GM23338 (cell line): ENCODE measurements around the gene C6orf52. TPM values are rescaled to one million over a fixed set of nuclear protein-coding genes. Genes with fewer than 3 reads are reported as not detected.

Experiments used
- ATAC-seq: fragments of 200-7000 bp; cut with Tn5 transposase; 3 replicates; pipeline ENCODE4 v1.9.1; 2020
- DNase-seq: peaks from one replicate; pipeline ENCODE4 v3.0.0-alpha.2; 2015; ENCODE audit warnings: low spot score
- H2AFZ ChIP-seq: fragments of 200-600 bp; sonication (generic); 2 replicates; pipeline ENCODE4 v1.8.0; 2016; ENCODE audit warnings: antibody characterized with exemption, mild to moderate bottlenecking, moderate library complexity
- H3F3A ChIP-seq: fragments of 200-600 bp; sonication (generic); replicated peaks from 2 replicates; pipeline ENCODE4 v1.8.0; 2017; ENCODE audit warnings: antibody characterized with exemption, mixed run types, low read depth
- H3K27ac ChIP-seq: fragments of 200-600 bp; sonication (generic); 2 replicates; pipeline ENCODE4 v1.6.1; 2016; ENCODE audit warnings: low read depth
- H3K27me3 ChIP-seq: fragments of 200-600 bp; sonication (generic); 2 replicates; pipeline ENCODE4 v1.8.0; 2016; ENCODE audit warnings: mild to moderate bottlenecking, mixed run types, moderate library complexity; ENCODE audit not compliant: insufficient read depth
- H3K36me3 ChIP-seq: fragments of 200-600 bp; sonication (generic); 2 replicates; pipeline ENCODE4 v1.8.0; 2016; ENCODE audit warnings: mild to moderate bottlenecking; ENCODE audit not compliant: insufficient read depth
- H3K4me1 ChIP-seq: fragments of 200-600 bp; sonication (generic); 2 replicates; pipeline ENCODE4 v1.8.0; 2016; ENCODE audit warnings: mild to moderate bottlenecking, moderate library complexity; ENCODE audit not compliant: insufficient read depth
- H3K4me2 ChIP-seq: fragments of 200-600 bp; sonication (generic); 2 replicates; pipeline ENCODE4 v1.7.1; 2017; ENCODE audit warnings: mixed run types
- H3K4me3 ChIP-seq: fragments of 200-600 bp; sonication (generic); 2 replicates; pipeline ENCODE4 v1.6.1; 2016; ENCODE audit warnings: mixed run types
- H3K79me2 ChIP-seq: fragments of 200-600 bp; sonication (generic); replicated peaks from 2 replicates; pipeline ENCODE4 v1.8.0; 2017; ENCODE audit warnings: mild to moderate bottlenecking; ENCODE audit not compliant: insufficient read depth
- H3K9me2 ChIP-seq: fragments of 200-600 bp; sonication (generic); 2 replicates; pipeline ENCODE4 v1.8.0; 2017; ENCODE audit not compliant: insufficient read depth
- H4K20me1 ChIP-seq: fragments of 200-600 bp; sonication (generic); replicated peaks from 2 replicates; pipeline ENCODE4 v1.8.0; 2017; ENCODE audit warnings: mild to moderate bottlenecking; ENCODE audit not compliant: insufficient read depth
- H3K27ac Mint-ChIP-seq: 2 replicates; pipeline ENCODE4 v1.8.0; 2020; ENCODE audit warnings: inconsistent platforms, mild to moderate bottlenecking, moderate library complexity, mixed read lengths
- H3K27me3 Mint-ChIP-seq: 3 replicates; pipeline ENCODE4 v1.8.0; 2022; ENCODE audit warnings: low read depth, mild to moderate bottlenecking, moderate library complexity, mixed read lengths, inconsistent platforms; ENCODE audit not compliant: insufficient read depth, poor library complexity
- H3K36me3 Mint-ChIP-seq: 3 replicates; pipeline ENCODE4 v1.8.0; 2021; ENCODE audit warnings: low read depth, mild to moderate bottlenecking, inconsistent platforms, moderate library complexity, mixed read lengths
- H3K4me1 Mint-ChIP-seq: 3 replicates; pipeline ENCODE4 v1.8.0; 2020; ENCODE audit warnings: mild to moderate bottlenecking, inconsistent platforms, mixed read lengths
- H3K4me3 Mint-ChIP-seq: 3 replicates; pipeline ENCODE4 v1.8.0; 2021; ENCODE audit warnings: moderate library complexity, mild to moderate bottlenecking, inconsistent platforms, mixed read lengths
- H3K9me3 Mint-ChIP-seq: 3 replicates; pipeline ENCODE4 v1.8.0; 2020; ENCODE audit warnings: moderate library complexity, mild to moderate bottlenecking, inconsistent platforms, mixed read lengths
- CREB1 ChIP-seq: fragments of 250-450 bp; sonication (Bioruptor Pico); IDR thresholded peaks from 2 replicates; pipeline ENCODE4 v1.5.0; 2020; ENCODE audit warnings: low read depth, mild to moderate bottlenecking, moderate library complexity
- EZH2 ChIP-seq: fragments of 200-600 bp; sonication (generic); IDR thresholded peaks from one replicate; pipeline ENCODE4 v1.8.0; 2017; ENCODE audit warnings: antibody characterized with exemption, mild to moderate bottlenecking, low read depth; ENCODE audit not compliant: unreplicated experiment
- JUNB ChIP-seq: IDR thresholded peaks from one replicate; pipeline ENCODE4 v1.6.1; 2016; ENCODE audit warnings: antibody characterized with exemption; ENCODE audit not compliant: unreplicated experiment
- NANOG ChIP-seq: IDR thresholded peaks from 2 replicates; pipeline ENCODE4 v1.6.1; 2016; ENCODE audit warnings: antibody characterized with exemption, borderline replicate concordance
- POLR2AphosphoS5 ChIP-seq: IDR thresholded peaks from 2 replicates; pipeline ENCODE4 v1.6.1; 2016; ENCODE audit warnings: antibody characterized with exemption, low read depth
- STAT1 ChIP-seq: IDR thresholded peaks from one replicate; pipeline ENCODE4 v1.6.1; 2016; ENCODE audit warnings: antibody characterized with exemption; ENCODE audit not compliant: unreplicated experiment
- ZNF114 ChIP-seq: fragments of 250-450 bp; sonication (Bioruptor Pico); IDR thresholded peaks from 2 replicates; pipeline ENCODE4 v1.5.0; 2020; ENCODE audit warnings: mild to moderate bottlenecking, moderate library complexity
- ZNF331 ChIP-seq: fragments of 250-450 bp; sonication (Bioruptor Pico); IDR thresholded peaks from 2 replicates; pipeline ENCODE4 v1.5.0; 2020; ENCODE audit warnings: low read depth, mild to moderate bottlenecking, moderate library complexity
- polyA plus RNA-seq: library from polyadenylated mRNA; unstranded; fragments of >200 nt; fragmentation: Nextera tagmentation; extraction: Ambion mirVana; gene quantifications from 2 replicates; pipeline ENCODE4 v1.2.1, GENCODE V29; 2016
- total RNA-seq: library from RNA; depleted of rRNA; stranded (reverse); fragments of >200 nt; shearing (Covaris generic); gene quantifications from 2 replicates; pipeline ENCODE4 v1.2.3, GENCODE V29; 2014
- TF ChIP-seq, protein P1 (sequence below): IDR thresholded peaks from one replicate; pipeline ENCODE4 v1.6.1; 2018; ENCODE audit warnings: antibody characterized with exemption; ENCODE audit not compliant: unreplicated experiment
- TF ChIP-seq, protein P2 (sequence below): fragments of 250-450 bp; sonication (Bioruptor Pico); IDR thresholded peaks from 2 replicates; pipeline ENCODE4 v1.5.0; 2020; ENCODE audit warnings: mild to moderate bottlenecking, moderate library complexity

Gene C6orf52
- total and polyA plus RNA-seq, 2 experiments from 2014 or later = 4.4 TPM; not detected in 1

- TF ChIP-seq, protein P1, sequence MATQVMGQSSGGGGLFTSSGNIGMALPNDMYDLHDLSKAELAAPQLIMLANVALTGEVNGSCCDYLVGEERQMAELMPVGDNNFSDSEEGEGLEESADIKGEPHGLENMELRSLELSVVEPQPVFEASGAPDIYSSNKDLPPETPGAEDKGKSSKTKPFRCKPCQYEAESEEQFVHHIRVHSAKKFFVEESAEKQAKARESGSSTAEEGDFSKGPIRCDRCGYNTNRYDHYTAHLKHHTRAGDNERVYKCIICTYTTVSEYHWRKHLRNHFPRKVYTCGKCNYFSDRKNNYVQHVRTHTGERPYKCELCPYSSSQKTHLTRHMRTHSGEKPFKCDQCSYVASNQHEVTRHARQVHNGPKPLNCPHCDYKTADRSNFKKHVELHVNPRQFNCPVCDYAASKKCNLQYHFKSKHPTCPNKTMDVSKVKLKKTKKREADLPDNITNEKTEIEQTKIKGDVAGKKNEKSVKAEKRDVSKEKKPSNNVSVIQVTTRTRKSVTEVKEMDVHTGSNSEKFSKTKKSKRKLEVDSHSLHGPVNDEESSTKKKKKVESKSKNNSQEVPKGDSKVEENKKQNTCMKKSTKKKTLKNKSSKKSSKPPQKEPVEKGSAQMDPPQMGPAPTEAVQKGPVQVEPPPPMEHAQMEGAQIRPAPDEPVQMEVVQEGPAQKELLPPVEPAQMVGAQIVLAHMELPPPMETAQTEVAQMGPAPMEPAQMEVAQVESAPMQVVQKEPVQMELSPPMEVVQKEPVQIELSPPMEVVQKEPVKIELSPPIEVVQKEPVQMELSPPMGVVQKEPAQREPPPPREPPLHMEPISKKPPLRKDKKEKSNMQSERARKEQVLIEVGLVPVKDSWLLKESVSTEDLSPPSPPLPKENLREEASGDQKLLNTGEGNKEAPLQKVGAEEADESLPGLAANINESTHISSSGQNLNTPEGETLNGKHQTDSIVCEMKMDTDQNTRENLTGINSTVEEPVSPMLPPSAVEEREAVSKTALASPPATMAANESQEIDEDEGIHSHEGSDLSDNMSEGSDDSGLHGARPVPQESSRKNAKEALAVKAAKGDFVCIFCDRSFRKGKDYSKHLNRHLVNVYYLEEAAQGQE = no peak
- TF ChIP-seq NANOG = no peak
- no peak for TF ChIP-seq STAT1
- no peak for TF ChIP-seq ZNF114
- no peak for TF ChIP-seq JUNB
- no peak for TF ChIP-seq ZNF331 (CRISPR knock-in tag)
These were observed 25.0 kb upstream of the C6orf52 start (continued) for GRCh38 chr6:10719296-10719963.

- Mint-ChIP-seq H3K27me3 (peaks cover 2% of the 10 kb centered on the region), H3K4me3 (no peak overlapping the region), H3K27ac (no peak overlapping the region; the same call in 1 of the 2 replicates), H3K36me3 (peaks cover 31% of the 10 kb centered on the region; the same call in 2 of the 3 replicates), H3K4me1 (no peaks in the 10 kb centered on the region), H3K9me3 (peaks cover 14% of the 10 kb centered on the region)
- 0 out of 2 replicates have a peak, but pooled peaks cover 7% of the 10 kb centered on the region for H3F3A ChIP-seq
- no peaks in the 10 kb centered on the region for H3K9me2 ChIP-seq
- peaks cover 15% of the 10 kb centered on the region for H3K36me3 ChIP-seq
- H3K4me3 ChIP-seq = no peak overlapping the region
- ATAC-seq (no peak), DNase-seq (no peak)
- H4K20me1 ChIP-seq = no peaks in the 10 kb centered on the region
- no peaks in the 10 kb centered on the region for H3K4me1 ChIP-seq
- peak overlapping the region; percentile 56; the same call in 1 of the 2 replicates for H3K27ac ChIP-seq
- no peak overlapping the region for H2AFZ ChIP-seq
- no peak for TF ChIP-seq POLR2AphosphoS5
- no peak overlapping the region for H3K4me2 ChIP-seq
- no peaks in the 10 kb centered on the region for H3K79me2 ChIP-seq
- H3K27me3 ChIP-seq = no peaks in the 10 kb centered on the region
These were observed 19.5 kb upstream of the C6orf52 start for GRCh38 chr6:10713962-10714361.

- peaks cover 78% of the 10 kb centered on the region for H3K79me2 ChIP-seq
- Mint-ChIP-seq H3K4me3 (peak overlapping the region; percentile 90), H3K27ac (no peak overlapping the region), H3K27me3 (peaks cover 14% of the 10 kb centered on the region), H3K36me3 (peaks cover 54% of the 10 kb centered on the region), H3K9me3 (peaks cover 12% of the 10 kb centered on the region), H3K4me1 (peaks cover 12% of the 10 kb centered on the region)
- no peaks in the 10 kb centered on the region for H3K9me2 ChIP-seq
- no peaks in the 10 kb centered on the region for H3K27me3 ChIP-seq
- peak overlapping the region; percentile 91 for H3K4me2 ChIP-seq
- peaks cover 26% of the 10 kb centered on the region for H4K20me1 ChIP-seq
- H3F3A ChIP-seq = peaks cover 12% of the 10 kb centered on the region
- DNase-seq (no peak), ATAC-seq (no peak)
- peaks cover 38% of the 10 kb centered on the region for H3K36me3 ChIP-seq
- H2AFZ ChIP-seq = no peak overlapping the region
- peaks cover 17% of the 10 kb centered on the region for H3K4me1 ChIP-seq
- H3K4me3 ChIP-seq = peak overlapping the region; percentile 76
- H3K27ac ChIP-seq = peak overlapping the region; percentile 57
- TF ChIP-seq CREB1 (CRISPR knock-in tag) (no peak), STAT1 (no peak), NANOG (no peak), EZH2 (no peak), POLR2AphosphoS5 (no peak), ZNF114 (no peak), ZNF331 (CRISPR knock-in tag) (no peak)
- TF ChIP-seq, protein P2, sequence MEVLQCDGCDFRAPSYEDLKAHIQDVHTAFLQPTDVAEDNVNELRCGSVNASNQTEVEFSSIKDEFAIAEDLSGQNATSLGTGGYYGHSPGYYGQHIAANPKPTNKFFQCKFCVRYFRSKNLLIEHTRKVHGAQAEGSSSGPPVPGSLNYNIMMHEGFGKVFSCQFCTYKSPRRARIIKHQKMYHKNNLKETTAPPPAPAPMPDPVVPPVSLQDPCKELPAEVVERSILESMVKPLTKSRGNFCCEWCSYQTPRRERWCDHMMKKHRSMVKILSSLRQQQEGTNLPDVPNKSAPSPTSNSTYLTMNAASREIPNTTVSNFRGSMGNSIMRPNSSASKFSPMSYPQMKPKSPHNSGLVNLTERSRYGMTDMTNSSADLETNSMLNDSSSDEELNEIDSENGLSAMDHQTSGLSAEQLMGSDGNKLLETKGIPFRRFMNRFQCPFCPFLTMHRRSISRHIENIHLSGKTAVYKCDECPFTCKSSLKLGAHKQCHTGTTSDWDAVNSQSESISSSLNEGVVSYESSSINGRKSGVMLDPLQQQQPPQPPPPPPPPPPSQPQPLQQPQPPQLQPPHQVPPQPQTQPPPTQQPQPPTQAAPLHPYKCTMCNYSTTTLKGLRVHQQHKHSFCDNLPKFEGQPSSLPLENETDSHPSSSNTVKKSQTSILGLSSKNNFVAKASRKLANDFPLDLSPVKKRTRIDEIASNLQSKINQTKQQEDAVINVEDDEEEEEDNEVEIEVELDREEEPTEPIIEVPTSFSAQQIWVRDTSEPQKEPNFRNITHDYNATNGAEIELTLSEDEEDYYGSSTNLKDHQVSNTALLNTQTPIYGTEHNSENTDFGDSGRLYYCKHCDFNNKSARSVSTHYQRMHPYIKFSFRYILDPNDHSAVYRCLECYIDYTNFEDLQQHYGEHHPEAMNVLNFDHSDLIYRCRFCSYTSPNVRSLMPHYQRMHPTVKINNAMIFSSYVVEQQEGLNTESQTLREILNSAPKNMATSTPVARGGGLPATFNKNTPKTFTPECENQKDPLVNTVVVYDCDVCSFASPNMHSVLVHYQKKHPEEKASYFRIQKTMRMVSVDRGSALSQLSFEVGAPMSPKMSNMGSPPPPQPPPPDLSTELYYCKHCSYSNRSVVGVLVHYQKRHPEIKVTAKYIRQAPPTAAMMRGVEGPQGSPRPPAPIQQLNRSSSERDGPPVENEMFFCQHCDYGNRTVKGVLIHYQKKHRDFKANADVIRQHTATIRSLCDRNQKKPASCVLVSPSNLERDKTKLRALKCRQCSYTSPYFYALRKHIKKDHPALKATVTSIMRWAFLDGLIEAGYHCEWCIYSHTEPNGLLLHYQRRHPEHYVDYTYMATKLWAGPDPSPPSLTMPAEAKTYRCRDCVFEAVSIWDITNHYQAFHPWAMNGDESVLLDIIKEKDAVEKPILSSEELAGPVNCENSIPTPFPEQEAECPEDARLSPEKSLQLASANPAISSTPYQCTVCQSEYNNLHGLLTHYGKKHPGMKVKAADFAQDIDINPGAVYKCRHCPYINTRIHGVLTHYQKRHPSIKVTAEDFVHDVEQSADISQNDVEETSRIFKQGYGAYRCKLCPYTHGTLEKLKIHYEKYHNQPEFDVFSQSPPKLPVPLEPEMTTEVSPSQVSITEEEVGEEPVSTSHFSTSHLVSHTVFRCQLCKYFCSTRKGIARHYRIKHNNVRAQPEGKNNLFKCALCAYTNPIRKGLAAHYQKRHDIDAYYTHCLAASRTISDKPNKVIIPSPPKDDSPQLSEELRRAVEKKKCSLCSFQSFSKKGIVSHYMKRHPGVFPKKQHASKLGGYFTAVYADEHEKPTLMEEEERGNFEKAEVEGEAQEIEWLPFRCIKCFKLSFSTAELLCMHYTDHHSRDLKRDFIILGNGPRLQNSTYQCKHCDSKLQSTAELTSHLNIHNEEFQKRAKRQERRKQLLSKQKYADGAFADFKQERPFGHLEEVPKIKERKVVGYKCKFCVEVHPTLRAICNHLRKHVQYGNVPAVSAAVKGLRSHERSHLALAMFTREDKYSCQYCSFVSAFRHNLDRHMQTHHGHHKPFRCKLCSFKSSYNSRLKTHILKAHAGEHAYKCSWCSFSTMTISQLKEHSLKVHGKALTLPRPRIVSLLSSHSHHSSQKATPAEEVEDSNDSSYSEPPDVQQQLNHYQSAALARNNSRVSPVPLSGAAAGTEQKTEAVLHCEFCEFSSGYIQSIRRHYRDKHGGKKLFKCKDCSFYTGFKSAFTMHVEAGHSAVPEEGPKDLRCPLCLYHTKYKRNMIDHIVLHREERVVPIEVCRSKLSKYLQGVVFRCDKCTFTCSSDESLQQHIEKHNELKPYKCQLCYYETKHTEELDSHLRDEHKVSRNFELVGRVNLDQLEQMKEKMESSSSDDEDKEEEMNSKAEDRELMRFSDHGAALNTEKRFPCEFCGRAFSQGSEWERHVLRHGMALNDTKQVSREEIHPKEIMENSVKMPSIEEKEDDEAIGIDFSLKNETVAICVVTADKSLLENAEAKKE (CRISPR knock-in tag) = no peak
These were observed 2.2 kb upstream of the C6orf52 start for GRCh38 chr6:10696655-10697054.
